BLaER1 (cell line): ENCODE data around the gene HEATR1.
"Not testable (repeated sequence)": the region's sequence is repeated elsewhere in the genome, so short reads cannot be mapped to it uniquely, and the experiment has no call there.

Experiments used
- H3K27ac ChIP-seq: shearing (Covaris generic); formaldehyde crosslinking; 2 replicates; pipeline ENCODE4 v1.8.1; 2022
- H3K27me3 ChIP-seq: shearing (Covaris generic); formaldehyde crosslinking; 2 replicates; pipeline ENCODE4 v1.8.1; 2022
- H3K36me3 ChIP-seq: shearing (Covaris generic); formaldehyde crosslinking; 2 replicates; pipeline ENCODE4 v1.8.1; 2022
- H3K4me1 ChIP-seq: shearing (Covaris generic); formaldehyde crosslinking; 2 replicates; pipeline ENCODE4 v1.8.1; 2022
- H3K4me2 ChIP-seq: shearing (Covaris generic); formaldehyde crosslinking; 2 replicates; pipeline ENCODE4 v1.8.1; 2022
- H3K4me3 ChIP-seq: shearing (Covaris generic); formaldehyde crosslinking; 2 replicates; pipeline ENCODE4 v1.8.1; 2022
- H3K9ac ChIP-seq: shearing (Covaris generic); formaldehyde crosslinking; 2 replicates; pipeline ENCODE4 v1.8.1; 2022
- H3K9me3 ChIP-seq: shearing (Covaris generic); formaldehyde crosslinking; 2 replicates; pipeline ENCODE4 v1.8.1; 2022
- H4K20me1 ChIP-seq: shearing (Covaris generic); formaldehyde crosslinking; 2 replicates; pipeline ENCODE4 v1.8.1; 2022
- Cebpa-rat ChIP-seq: shearing (Covaris generic); IDR thresholded peaks from 2 replicates; pipeline ENCODE4 v1.8.1; 2022

The HEATR1 gene

DNA sequence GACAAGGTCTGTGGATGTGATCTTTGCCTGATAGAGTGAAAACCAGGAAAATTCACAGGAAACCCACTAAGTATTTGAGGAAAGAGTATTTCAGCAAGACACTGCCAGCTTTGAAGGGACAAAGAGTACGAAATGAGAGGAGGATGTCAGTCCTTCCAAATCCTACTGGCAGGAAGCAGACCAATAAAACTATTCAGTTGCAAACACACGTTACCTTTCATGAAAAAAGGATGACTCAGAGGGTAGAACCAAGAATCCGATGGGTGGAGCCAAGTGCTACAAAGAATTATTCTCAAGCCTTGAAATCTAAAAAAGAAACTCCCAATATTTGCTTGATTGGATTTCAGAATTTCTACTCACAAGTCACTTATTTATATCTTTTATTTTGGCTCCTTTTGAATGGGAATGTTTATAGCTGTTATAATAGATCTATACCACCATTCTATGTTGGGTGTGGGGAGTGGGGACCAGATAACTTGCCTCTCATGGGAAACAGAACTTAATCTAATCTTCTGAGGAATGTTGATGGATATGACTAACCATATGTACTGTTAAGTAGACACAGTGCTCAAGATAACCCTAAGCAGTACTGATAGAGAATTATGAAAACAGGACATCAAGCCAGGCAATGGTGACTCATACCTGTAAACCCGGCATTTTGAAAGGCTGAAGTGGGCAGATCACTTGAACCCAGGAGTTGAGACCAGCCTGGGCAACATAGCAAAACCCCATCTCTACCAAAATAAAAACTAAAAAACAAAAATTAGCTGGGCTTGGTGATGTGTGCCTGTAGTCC is 19.3 kb upstream of the HEATR1 start:
- Histone ChIP-seq H3K9ac (no peak overlapping the region), H3K27me3 (no peaks in the 10 kb centered on the region), H3K4me1 (no peaks in the 10 kb centered on the region), H3K27ac (no peak overlapping the region), H3K9me3 (peaks cover 15% of the 10 kb centered on the region), H3K4me3 (no peak overlapping the region), H3K36me3 (no peaks in the 10 kb centered on the region), H4K20me1 (no peaks in the 10 kb centered on the region), H3K4me2 (no peak overlapping the region)
- TF ChIP-seq Cebpa-rat = no peak

DNA sequence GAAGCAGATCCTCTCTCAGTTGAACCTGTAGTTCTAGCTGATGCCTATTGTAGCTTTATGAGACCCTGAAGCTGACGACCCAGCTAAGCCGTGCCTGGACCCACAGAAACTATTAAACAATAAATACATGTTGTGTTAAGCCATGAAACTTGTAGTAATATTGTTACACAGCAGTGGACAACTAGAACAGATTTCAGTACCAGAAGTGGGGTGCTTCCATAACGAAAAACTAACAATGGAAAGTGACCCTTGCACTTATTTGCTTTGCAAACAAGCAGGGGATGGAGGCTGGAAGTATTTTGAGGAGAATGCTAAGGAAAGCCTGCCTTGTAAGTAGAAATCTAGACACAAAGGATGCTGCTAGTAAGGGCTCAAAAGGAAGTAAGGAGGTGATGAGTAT is 18.1 kb upstream of the HEATR1 start:
- Histone ChIP-seq H3K9me3 (peaks cover 15% of the 10 kb centered on the region), H3K9ac (no peak overlapping the region), H3K36me3 (no peaks in the 10 kb centered on the region), H3K4me3 (no peak overlapping the region), H3K4me2 (no peak overlapping the region), H4K20me1 (no peaks in the 10 kb centered on the region), H3K4me1 (no peaks in the 10 kb centered on the region), H3K27me3 (no peaks in the 10 kb centered on the region), H3K27ac (no peak overlapping the region)
- no peak for TF ChIP-seq Cebpa-rat

DNA sequence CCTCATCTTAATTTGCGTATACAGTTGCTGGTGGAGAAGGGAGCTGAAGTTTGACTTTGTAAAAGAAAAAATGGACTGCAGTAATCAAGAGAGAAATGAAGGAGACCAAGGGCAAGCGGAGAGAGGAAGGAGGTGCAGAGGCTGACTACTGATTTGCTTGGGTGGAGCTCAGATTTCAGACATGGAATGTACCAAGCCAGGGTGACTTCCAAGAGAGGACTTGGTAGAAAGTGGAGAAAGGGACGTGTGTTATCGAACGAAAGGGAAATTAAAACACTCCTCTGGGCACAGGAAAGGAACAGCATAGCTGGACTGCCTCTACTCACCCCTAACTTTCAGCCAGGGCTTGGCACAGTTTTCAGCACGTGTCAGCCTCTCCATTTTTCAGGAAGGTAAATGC is 15.1 kb upstream of the HEATR1 start:
- peaks cover 15% of the 10 kb centered on the region for H3K9me3 ChIP-seq
- no peak overlapping the region for H3K4me3 ChIP-seq
- TF ChIP-seq Cebpa-rat = no peak
- no peaks in the 10 kb centered on the region for H4K20me1 ChIP-seq
- no peaks in the 10 kb centered on the region for H3K4me1 ChIP-seq
- no peak overlapping the region for H3K4me2 ChIP-seq
- H3K9ac ChIP-seq = no peak overlapping the region
- H3K27me3 ChIP-seq = no peaks in the 10 kb centered on the region
- H3K27ac ChIP-seq = no peak overlapping the region
- H3K36me3 ChIP-seq = no peaks in the 10 kb centered on the region

DNA sequence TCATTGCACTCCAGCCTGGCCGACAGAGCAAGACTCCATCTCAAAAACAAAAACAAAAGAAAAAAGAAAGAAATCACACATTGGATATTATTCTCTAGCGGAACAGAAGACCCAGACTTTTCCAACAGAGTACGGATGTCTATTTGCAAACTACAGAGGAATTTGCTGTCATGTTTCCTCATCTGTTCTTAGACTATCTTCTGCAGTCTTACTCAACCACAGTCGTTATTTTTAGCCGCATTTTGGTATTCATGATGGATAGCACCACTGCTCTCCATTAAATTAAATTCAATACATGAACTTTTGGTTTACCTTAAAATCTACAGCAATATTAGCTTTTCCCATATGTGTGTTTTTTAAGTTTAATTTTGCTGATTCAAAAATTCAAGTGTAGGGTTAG is 14.2 kb upstream of the HEATR1 start:
- Histone ChIP-seq H3K9me3 (peaks cover 15% of the 10 kb centered on the region), H3K27me3 (no peaks in the 10 kb centered on the region)

DNA sequence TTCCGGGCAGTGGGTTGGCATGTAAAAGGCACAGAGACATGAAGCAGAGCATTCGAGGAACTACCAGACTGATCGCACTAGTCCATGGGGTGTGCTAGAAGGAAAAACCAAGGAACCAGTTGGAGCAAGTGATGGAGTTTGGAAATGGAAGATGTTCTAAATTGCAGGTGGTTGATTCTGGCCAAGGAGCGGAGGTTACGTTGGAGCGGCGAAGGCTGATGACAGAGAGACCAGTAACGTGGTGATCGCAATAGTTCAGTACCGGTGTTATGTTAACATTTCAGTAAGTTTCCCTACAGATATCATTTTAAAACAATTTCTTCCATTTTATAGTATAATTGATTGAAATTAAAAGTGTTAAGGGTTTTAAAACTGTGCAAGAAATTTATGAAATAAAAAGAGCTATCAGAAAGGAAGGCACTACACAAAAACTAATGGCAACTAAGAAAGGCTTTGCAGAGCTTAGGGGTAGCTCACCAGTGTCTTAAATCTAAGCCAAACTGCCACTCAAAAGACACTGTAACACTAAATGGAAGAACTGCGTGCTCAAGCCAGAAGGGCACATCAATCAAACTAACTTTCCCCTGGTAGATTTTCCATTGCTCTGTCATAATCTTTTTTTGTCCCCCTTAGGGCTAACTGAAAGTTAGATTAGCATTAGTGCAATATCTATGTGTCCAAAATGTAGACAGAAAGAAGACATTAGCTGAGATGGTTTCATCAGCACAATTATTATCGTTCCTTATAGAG is 11.3 kb upstream of the HEATR1 start:
- Histone ChIP-seq H3K9me3 (no peaks in the 10 kb centered on the region), H3K36me3 (no peaks in the 10 kb centered on the region), H3K4me1 (no peaks in the 10 kb centered on the region), H4K20me1 (no peaks in the 10 kb centered on the region), H3K27me3 (no peaks in the 10 kb centered on the region), H3K27ac (no peak overlapping the region), H3K9ac (no peak overlapping the region), H3K4me3 (no peak overlapping the region), H3K4me2 (no peak overlapping the region)
- no peak for TF ChIP-seq Cebpa-rat

More for the DNA sequence above, 14.2 kb upstream of the HEATR1 start:
- H3K4me1 ChIP-seq = no peaks in the 10 kb centered on the region
- no peak overlapping the region for H3K9ac ChIP-seq
- no peak overlapping the region for H3K4me2 ChIP-seq
- no peak overlapping the region for H3K27ac ChIP-seq
- H4K20me1 ChIP-seq = no peaks in the 10 kb centered on the region
- H3K36me3 ChIP-seq = no peaks in the 10 kb centered on the region
- H3K4me3 ChIP-seq = no peak overlapping the region
- TF ChIP-seq Cebpa-rat = no peak

DNA sequence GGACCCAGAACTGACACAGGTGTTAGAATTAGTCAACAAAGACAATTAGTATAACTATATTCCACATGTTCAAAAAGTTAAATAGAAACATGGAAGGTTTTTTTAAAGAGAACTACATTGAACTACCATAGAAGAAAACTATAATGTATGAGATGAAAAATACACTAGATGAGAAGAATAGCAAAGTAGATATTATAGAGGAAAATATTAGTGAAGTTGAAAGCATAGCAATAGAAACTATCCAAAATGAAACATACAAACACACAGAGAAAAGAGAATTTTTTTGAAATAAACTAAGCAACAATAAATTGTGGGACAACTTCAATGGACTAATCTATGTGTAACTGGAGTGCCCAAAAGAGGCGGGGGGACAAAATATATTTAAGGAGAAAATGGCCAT is 8.0 kb upstream of the HEATR1 start:
- H3K27me3 ChIP-seq = no peaks in the 10 kb centered on the region
- H3K9ac ChIP-seq = no peak overlapping the region
- H3K4me2 ChIP-seq = no peak overlapping the region
- TF ChIP-seq Cebpa-rat = no peak
- H3K27ac ChIP-seq = no peak overlapping the region
- H3K36me3 ChIP-seq = no peaks in the 10 kb centered on the region
- no peaks in the 10 kb centered on the region for H3K9me3 ChIP-seq
- H4K20me1 ChIP-seq = no peaks in the 10 kb centered on the region
- no peaks in the 10 kb centered on the region for H3K4me1 ChIP-seq
- H3K4me3 ChIP-seq = no peak overlapping the region

DNA sequence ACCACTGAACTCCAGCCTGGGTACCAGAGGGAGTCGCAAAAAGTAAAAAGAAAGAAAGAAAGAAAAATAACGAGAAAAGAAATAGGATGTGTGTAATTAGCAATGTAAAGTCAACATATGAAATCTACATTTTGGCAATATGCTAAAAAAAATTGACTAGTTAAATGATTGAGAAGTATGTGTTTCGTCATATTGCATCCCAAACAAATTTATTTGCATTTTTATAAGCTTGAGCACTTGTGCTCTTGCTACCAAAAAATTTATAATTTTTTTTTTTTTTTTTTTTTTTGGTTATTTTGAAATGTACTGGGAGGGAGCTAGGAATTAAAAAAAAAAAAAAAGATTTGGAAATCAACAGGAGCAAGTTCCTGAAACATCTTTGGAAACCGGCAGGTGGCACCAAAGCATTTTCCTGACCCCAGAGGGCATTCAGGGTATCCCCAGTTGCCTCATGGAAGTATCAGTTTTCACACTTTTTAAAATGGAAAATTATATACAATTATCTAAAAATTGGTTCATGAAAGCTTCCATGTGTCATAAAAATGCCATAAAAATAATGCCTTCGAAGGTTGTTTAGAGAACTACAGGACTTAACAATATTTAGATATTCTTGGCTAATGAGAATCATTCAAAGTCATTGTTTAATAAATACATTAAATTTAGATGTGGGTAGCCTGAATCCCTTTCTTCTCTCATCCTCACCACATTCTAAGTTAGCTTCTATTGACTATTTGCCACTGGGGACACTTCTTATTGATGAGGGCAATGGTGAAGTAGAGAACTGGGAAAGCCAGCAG is 4.8 kb upstream of the HEATR1 start:
- Histone ChIP-seq H3K4me1 (peaks cover 5% of the 10 kb centered on the region), H3K4me3 (no peak overlapping the region), H3K4me2 (no peak overlapping the region), H3K36me3 (no peaks in the 10 kb centered on the region), H3K9ac (no peak overlapping the region), H4K20me1 (no peaks in the 10 kb centered on the region), H3K27ac (no peak overlapping the region), H3K27me3 (no peaks in the 10 kb centered on the region), H3K9me3 (no peaks in the 10 kb centered on the region)
- no peak for TF ChIP-seq Cebpa-rat

DNA sequence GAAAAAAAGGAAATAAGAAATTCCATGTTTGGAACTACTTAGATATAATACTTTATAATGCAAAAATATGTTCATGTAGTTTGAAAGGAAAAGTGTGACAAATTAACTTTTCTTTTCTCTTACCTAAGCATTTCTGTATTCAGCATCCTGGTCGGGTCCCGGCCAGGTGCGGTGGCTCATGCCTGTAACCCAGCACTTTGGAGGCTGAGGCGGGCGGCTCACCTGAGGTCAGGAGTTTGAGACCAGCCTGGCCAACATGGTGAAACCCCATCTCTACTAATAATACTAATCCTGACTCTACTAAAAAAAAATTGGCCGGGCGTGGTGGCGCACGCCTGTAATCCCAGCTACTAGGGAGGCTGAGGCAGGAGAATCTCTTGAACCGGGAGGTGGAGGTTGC is 3.3 kb upstream of the HEATR1 start:
- not testable (repeated sequence) for H3K36me3 ChIP-seq, H3K27me3 ChIP-seq

DNA sequence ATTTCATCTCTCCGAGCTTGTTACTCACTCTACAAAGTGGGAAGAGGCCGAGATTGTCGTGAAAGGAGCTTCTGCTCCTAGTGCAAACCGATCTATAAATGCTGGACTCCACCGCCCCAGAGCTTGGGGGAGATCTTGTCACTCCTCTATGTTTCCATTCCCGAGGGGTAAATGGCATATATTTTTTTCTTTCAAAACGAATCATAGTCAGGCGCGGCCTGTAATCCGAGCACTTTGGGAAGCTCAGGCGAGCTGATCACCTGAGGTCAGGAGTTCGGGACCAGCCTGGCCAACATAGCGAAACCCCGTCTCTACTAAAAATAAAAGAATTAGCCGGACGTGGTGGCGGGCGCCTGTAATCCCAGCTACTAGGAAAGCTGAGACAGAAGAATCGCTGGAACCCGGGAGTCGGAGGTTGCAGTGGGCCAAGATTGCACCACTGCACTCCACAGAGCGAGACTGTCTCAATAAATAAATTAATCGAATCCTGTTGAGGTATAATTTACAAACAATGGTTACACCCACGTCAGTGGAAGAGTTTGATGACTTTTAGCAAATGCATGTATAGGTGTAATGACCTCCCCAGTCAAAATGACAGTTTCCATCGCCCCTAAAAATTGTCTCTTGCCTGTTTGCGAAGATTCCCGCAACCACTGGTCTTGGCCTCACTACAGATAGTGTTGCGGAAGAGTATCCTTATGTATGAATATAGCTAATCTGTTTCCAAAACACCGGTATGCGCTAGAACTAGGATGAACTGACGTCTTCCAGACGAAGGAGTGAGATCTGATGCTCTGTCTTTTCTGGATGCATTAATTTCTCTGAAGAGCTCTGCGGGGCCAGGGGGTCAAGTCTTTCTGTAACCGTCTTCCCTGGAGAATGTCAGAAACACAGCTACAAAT is 840 bp upstream of the HEATR1 start:
- H3K27me3 ChIP-seq = no peaks in the 10 kb centered on the region
- peaks cover 20% of the 10 kb centered on the region for H3K4me1 ChIP-seq
- peak overlapping the region; percentile 79 for H3K9ac ChIP-seq
- H3K4me2 ChIP-seq = peak overlapping the region; percentile 84
- no peaks in the 10 kb centered on the region for H3K9me3 ChIP-seq
- H4K20me1 ChIP-seq = peaks cover 4% of the 10 kb centered on the region; the same call in 1 of the 2 replicates
- no peak for TF ChIP-seq Cebpa-rat
- H3K4me3 ChIP-seq = peak overlapping the region; percentile 82
- peak overlapping the region; percentile 57 for H3K27ac ChIP-seq
- peaks cover 27% of the 10 kb centered on the region for H3K36me3 ChIP-seq

More for the DNA sequence above, 3.3 kb upstream of the HEATR1 start:
- H3K27ac ChIP-seq, H3K4me3 ChIP-seq, H4K20me1 ChIP-seq, H3K9me3 ChIP-seq, H3K4me2 ChIP-seq, H3K9ac ChIP-seq: not testable (repeated sequence)
- H3K4me1 ChIP-seq = peaks cover 15% of the 10 kb centered on the region
